SH-SY5Y (cell line): ENCODE data around the gene CCDC102B.

ENCODE experiments used
- GATA2 ChIP-seq: IDR thresholded peaks from 2 replicates; pipeline ENCODE4 v1.6.1; 2011; ENCODE audit warnings: mild to moderate bottlenecking, low read depth, low read length
- GATA3 ChIP-seq: IDR thresholded peaks from 2 replicates; pipeline ENCODE4 v1.6.1; 2011; ENCODE audit warnings: low read depth, mild to moderate bottlenecking, low read length, moderate library complexity

GRCh38 chr18:68915061-68915460, 117.2 kb downstream of the CCDC102B start:
- TF ChIP-seq GATA2 (no peak), GATA3 (no peak)
